ENCODE results near the gene TOLLIP. TPM values are rescaled to one million over a fixed set of nuclear protein-coding genes. Genes with fewer than 3 reads are reported as not detected.

The TOLLIP gene
- total and polyA plus RNA-seq, 9 of the 15 experiments (the other 6 are each of a cell fraction or from before 2014, with no cell fraction given) = 0.23 to 22.8 (median 7.1) TPM

DNA sequence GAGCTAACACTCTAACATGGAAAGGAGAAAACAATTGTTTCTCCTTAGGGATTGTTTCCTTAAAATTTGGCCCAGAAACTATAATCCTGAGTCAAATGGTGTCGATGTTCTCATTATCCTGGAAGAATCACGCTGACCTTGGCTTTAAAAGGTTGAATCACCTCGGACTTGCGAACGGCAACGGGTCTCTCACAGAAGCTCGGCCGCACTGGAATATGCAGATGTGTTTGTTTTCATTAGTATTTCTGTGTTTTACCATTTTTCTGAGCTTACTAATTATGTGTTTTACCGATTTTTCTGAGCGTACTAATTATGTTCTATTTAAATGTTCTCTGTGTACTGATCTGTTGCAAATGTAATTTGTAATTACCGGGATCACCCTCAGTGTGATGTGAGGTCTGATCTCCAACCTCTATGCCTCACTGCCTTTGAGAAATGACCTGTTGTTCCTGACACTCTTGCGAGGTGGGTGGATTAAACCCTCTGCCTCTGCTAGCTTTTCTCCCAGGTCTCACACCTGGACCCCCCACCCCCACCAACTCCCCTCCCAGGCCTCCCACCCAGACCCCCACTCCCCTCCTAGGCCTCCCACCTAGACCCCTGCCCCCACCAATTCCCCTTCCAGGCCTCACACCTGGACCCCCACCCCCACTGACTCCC lies 42.0 kb upstream of the TOLLIP start (continued):
- TF ChIP-seq ATF1 (CRISPR knock-in tag; IDR thresholded peaks at IDR 0.05) = no peak
- TF ChIP-seq ATF1 (tag; IDR thresholded peaks at IDR 0.05) = no peak
- peak; percentile 94 for TF ChIP-seq GTF2A2 (tag; IDR thresholded peaks at IDR 0.05)
- no peak for TF ChIP-seq C11orf30 (IDR thresholded peaks at IDR 0.05; ENCODE audit: low read depth)
- no peak for TF ChIP-seq ZNF212 (CRISPR knock-in tag; IDR thresholded peaks at IDR 0.05)
- TF ChIP-seq, protein P1, sequence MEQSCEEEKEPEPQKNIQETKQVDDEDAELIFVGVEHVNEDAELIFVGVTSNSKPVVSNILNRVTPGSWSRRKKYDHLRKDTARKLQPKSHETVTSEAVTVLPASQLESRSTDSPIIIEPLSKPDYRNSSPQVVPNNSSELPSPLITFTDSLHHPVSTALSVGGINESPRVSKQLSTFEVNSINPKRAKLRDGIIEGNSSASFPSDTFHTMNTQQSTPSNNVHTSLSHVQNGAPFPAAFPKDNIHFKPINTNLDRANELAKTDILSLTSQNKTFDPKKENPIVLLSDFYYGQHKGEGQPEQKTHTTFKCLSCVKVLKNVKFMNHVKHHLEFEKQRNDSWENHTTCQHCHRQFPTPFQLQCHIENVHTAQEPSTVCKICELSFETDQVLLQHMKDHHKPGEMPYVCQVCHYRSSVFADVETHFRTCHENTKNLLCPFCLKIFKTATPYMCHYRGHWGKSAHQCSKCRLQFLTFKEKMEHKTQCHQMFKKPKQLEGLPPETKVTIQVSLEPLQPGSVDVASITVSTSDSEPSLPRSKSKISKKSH (CRISPR knock-in tag; IDR thresholded peaks at IDR 0.05) = no peak
- TF ChIP-seq, protein P2, sequence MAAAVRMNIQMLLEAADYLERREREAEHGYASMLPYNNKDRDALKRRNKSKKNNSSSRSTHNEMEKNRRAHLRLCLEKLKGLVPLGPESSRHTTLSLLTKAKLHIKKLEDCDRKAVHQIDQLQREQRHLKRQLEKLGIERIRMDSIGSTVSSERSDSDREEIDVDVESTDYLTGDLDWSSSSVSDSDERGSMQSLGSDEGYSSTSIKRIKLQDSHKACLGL (CRISPR knock-in tag; IDR thresholded peaks at IDR 0.05; ENCODE audit: borderline replicate concordance, poor library complexity, severe bottlenecking) = no peak
- TF ChIP-seq NCOA1 (IDR thresholded peaks at IDR 0.05; ENCODE audit: low read depth) = no peak
- TF ChIP-seq ZNF668 (CRISPR knock-in tag; IDR thresholded peaks at IDR 0.05) = no peak
- no peak for TF ChIP-seq EHMT2 (IDR thresholded peaks at IDR 0.05)
- no peak for TF ChIP-seq ZBTB17 (CRISPR knock-in tag; IDR thresholded peaks at IDR 0.05)
- TF ChIP-seq MCM3 (IDR thresholded peaks at IDR 0.05) = no peak
- TF ChIP-seq, protein P3, sequence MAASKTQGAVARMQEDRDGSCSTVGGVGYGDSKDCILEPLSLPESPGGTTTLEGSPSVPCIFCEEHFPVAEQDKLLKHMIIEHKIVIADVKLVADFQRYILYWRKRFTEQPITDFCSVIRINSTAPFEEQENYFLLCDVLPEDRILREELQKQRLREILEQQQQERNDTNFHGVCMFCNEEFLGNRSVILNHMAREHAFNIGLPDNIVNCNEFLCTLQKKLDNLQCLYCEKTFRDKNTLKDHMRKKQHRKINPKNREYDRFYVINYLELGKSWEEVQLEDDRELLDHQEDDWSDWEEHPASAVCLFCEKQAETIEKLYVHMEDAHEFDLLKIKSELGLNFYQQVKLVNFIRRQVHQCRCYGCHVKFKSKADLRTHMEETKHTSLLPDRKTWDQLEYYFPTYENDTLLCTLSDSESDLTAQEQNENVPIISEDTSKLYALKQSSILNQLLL (CRISPR knock-in tag; IDR thresholded peaks at IDR 0.05; ENCODE audit: borderline replicate concordance) = no peak
- TF ChIP-seq, protein P4, sequence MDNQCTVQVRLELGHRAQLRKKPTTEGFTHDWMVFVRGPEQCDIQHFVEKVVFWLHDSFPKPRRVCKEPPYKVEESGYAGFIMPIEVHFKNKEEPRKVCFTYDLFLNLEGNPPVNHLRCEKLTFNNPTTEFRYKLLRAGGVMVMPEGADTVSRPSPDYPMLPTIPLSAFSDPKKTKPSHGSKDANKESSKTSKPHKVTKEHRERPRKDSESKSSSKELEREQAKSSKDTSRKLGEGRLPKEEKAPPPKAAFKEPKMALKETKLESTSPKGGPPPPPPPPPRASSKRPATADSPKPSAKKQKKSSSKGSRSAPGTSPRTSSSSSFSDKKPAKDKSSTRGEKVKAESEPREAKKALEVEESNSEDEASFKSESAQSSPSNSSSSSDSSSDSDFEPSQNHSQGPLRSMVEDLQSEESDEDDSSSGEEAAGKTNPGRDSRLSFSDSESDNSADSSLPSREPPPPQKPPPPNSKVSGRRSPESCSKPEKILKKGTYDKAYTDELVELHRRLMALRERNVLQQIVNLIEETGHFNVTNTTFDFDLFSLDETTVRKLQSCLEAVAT (IDR thresholded peaks at IDR 0.05) = no peak
- TF ChIP-seq, protein P5, sequence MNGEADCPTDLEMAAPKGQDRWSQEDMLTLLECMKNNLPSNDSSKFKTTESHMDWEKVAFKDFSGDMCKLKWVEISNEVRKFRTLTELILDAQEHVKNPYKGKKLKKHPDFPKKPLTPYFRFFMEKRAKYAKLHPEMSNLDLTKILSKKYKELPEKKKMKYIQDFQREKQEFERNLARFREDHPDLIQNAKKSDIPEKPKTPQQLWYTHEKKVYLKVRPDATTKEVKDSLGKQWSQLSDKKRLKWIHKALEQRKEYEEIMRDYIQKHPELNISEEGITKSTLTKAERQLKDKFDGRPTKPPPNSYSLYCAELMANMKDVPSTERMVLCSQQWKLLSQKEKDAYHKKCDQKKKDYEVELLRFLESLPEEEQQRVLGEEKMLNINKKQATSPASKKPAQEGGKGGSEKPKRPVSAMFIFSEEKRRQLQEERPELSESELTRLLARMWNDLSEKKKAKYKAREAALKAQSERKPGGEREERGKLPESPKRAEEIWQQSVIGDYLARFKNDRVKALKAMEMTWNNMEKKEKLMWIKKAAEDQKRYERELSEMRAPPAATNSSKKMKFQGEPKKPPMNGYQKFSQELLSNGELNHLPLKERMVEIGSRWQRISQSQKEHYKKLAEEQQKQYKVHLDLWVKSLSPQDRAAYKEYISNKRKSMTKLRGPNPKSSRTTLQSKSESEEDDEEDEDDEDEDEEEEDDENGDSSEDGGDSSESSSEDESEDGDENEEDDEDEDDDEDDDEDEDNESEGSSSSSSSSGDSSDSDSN (IDR thresholded peaks at IDR 0.05; ENCODE audit: borderline replicate concordance in 1 of 2, low read depth in 2 of 2, low read length in 2 of 2) = no peak
- no peak for TF ChIP-seq CBX2 (IDR thresholded peaks at IDR 0.05; ENCODE audit: insufficient read depth, low read length, poor library complexity, severe bottlenecking)
- TF ChIP-seq PHF20 (IDR thresholded peaks at IDR 0.05; ENCODE audit: partially characterized antibody) = no peak
- TF ChIP-seq, protein P6, sequence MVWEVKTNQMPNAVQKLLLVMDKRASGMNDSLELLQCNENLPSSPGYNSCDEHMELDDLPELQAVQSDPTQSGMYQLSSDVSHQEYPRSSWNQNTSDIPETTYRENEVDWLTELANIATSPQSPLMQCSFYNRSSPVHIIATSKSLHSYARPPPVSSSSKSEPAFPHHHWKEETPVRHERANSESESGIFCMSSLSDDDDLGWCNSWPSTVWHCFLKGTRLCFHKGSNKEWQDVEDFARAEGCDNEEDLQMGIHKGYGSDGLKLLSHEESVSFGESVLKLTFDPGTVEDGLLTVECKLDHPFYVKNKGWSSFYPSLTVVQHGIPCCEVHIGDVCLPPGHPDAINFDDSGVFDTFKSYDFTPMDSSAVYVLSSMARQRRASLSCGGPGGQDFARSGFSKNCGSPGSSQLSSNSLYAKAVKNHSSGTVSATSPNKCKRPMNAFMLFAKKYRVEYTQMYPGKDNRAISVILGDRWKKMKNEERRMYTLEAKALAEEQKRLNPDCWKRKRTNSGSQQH (CRISPR knock-in tag; IDR thresholded peaks at IDR 0.05) = no peak

All from K562 (cell line).